Measurements from ENCODE around the gene ARFGEF3. TPM values are rescaled to one million over a fixed set of nuclear protein-coding genes. Genes with fewer than 3 reads are reported as not detected.
A peak's percentile ranks its signal among the peaks of the same experiment; 100 is the strongest.

ARFGEF3 gene
- total RNA-seq, 1 experiment from 2014 or later: 7.8 TPM

DNA sequence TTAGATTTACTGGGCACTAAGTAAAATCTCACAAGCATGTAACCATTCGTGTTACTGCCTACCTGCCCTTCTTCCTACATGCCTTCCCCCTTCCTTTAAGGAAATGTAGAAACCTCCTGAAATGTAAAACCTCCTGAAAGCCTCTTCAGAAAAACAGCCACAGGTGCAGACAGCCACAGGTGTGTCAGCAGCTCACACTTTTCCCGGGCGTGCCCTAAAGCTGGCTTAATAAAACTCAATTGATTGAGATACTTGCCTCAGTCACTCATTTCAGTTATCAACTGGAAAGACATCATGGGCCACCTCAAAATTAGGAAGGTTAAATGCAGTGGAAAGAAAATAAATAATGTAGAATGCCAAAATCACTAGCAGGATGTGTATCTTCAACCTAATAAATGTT, 79.6 kb downstream of the ARFGEF3 start:
- ChIA-PET CTCF (no interaction called here), POLR2A (ENCODE audit: unreplicated experiment) (no interaction called here)
- Histone ChIP-seq H3F3A (ENCODE audit: low read length, unreplicated experiment) (no peaks in the 10 kb centered on the region), H3K9ac (ENCODE audit: low read length) (no peak overlapping the region), H2AFZ (ENCODE audit: low read length) (no peak overlapping the region), H3K27me3 (ENCODE audit: low read length) (no peaks in the 10 kb centered on the region), H3K9me3 (ENCODE audit: low read length) (no peaks in the 10 kb centered on the region), H3K79me2 (ENCODE audit: low read length) (no peaks in the 10 kb centered on the region), H3K4me2 (ENCODE audit: low read length) (no peak overlapping the region), H3K4me1 (ENCODE audit: insufficient read depth, low read length) (peaks cover 6% of the 10 kb centered on the region; the same call in 1 of the 2 replicates), H3K4me3 (ENCODE audit: low read length) (no peak overlapping the region), H3K27ac (ENCODE audit: low read length) (no peak overlapping the region), H3K9me2 (replicated peaks; ENCODE audit: low read length) (no peaks in the 10 kb centered on the region), H3K36me3 (ENCODE audit: low read depth, low read length) (no peaks in the 10 kb centered on the region), H4K20me1 (ENCODE audit: low read length) (no peaks in the 10 kb centered on the region)
- intact Hi-C loops (cut with micrococcal nuclease): no loop called here
- ATAC-seq: no peak
- TF ChIP-seq, protein P1, sequence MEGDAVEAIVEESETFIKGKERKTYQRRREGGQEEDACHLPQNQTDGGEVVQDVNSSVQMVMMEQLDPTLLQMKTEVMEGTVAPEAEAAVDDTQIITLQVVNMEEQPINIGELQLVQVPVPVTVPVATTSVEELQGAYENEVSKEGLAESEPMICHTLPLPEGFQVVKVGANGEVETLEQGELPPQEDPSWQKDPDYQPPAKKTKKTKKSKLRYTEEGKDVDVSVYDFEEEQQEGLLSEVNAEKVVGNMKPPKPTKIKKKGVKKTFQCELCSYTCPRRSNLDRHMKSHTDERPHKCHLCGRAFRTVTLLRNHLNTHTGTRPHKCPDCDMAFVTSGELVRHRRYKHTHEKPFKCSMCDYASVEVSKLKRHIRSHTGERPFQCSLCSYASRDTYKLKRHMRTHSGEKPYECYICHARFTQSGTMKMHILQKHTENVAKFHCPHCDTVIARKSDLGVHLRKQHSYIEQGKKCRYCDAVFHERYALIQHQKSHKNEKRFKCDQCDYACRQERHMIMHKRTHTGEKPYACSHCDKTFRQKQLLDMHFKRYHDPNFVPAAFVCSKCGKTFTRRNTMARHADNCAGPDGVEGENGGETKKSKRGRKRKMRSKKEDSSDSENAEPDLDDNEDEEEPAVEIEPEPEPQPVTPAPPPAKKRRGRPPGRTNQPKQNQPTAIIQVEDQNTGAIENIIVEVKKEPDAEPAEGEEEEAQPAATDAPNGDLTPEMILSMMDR (conservative IDR thresholded peaks at IDR 0.05; ENCODE audit: low read depth, low read length): no peak
- TF ChIP-seq EZH2 (IDR thresholded peaks at IDR 0.05; ENCODE audit: low read length, unreplicated experiment) (no peak), EZH2phosphoT487 (IDR thresholded peaks at IDR 0.05; ENCODE audit: borderline replicate concordance, low read length) (no peak)
- BruUV-seq (replicated peaks): no TSS peak
- DNase-seq: no peak

- H3K27ac ChIP-seq (ENCODE audit: low read length): no peak overlapping the region
- H3K9me2 ChIP-seq (replicated peaks; ENCODE audit: low read length): no peaks in the 10 kb centered on the region
- H3K9me3 ChIP-seq (ENCODE audit: low read length): no peaks in the 10 kb centered on the region
- no peaks in the 10 kb centered on the region for H3K79me2 ChIP-seq (ENCODE audit: low read length)
- DNase-seq: no peak
- no peaks in the 10 kb centered on the region for H3F3A ChIP-seq (ENCODE audit: low read length, unreplicated experiment)
- H3K9ac ChIP-seq (ENCODE audit: low read length): no peak overlapping the region
- H3K4me3 ChIP-seq (ENCODE audit: low read length): no peak overlapping the region
- no peak overlapping the region for H2AFZ ChIP-seq (ENCODE audit: low read length)
- H3K27me3 ChIP-seq (ENCODE audit: low read length): no peaks in the 10 kb centered on the region
- H3K4me2 ChIP-seq (ENCODE audit: low read length): no peak overlapping the region
- peaks cover 6% of the 10 kb centered on the region; the same call in 1 of the 2 replicates for H3K4me1 ChIP-seq (ENCODE audit: insufficient read depth, low read length)
- TF ChIP-seq EZH2phosphoT487 (IDR thresholded peaks at IDR 0.05; ENCODE audit: borderline replicate concordance, low read length) (no peak), EZH2 (IDR thresholded peaks at IDR 0.05; ENCODE audit: low read length, unreplicated experiment) (no peak)
- TF ChIP-seq, protein P1 (conservative IDR thresholded peaks at IDR 0.05; ENCODE audit: low read depth, low read length): no peak
- ATAC-seq: no peak
- no peaks in the 10 kb centered on the region for H4K20me1 ChIP-seq (ENCODE audit: low read length)
- ChIA-PET POLR2A (ENCODE audit: unreplicated experiment) (no interaction called here), CTCF (no interaction called here)
- BruUV-seq (replicated peaks): no TSS peak
- H3K36me3 ChIP-seq (ENCODE audit: low read depth, low read length): no peaks in the 10 kb centered on the region
- intact Hi-C loops (cut with micrococcal nuclease): no loop called here
Observed at GRCh38 chr6:138241934-138242333, 80.2 kb downstream of the ARFGEF3 start.

DNA sequence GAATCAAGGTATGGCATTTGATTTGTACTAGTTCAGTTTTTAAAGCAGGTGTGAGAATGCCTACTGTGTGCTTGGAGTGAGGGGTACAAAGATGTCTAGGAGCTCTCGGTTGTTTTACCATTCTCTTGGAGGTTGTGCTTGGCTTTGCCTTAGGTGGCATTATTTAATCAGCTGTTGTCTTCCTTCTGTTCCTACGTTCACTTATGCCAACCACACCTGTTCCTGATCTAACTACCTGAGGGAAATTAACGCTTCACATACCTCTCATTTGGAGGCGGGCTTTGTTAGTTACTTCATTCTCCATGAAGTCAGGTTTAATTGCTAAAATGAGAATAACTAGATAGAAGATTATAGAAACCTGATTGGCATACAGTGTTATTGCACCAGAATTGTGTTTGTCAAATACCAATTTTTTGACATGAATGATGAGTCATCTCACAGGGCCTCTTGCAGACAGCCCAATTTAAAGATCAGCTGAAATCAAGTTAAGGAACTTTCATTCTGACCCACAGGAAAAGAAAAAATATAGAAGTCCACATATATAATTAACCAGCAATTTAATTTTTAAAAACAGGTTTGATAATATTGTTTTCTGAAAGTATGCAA, 81.4 kb downstream of the ARFGEF3 start:
- intact Hi-C loops (cut with micrococcal nuclease): no loop called here
- Histone ChIP-seq H3K4me1 (ENCODE audit: insufficient read depth, low read length) (peaks cover 6% of the 10 kb centered on the region; the same call in 1 of the 2 replicates), H2AFZ (ENCODE audit: low read length) (no peak overlapping the region), H3K4me2 (ENCODE audit: low read length) (no peak overlapping the region), H3F3A (ENCODE audit: low read length, unreplicated experiment) (no peaks in the 10 kb centered on the region), H3K27ac (ENCODE audit: low read length) (no peak overlapping the region), H3K36me3 (ENCODE audit: low read depth, low read length) (no peaks in the 10 kb centered on the region), H3K27me3 (ENCODE audit: low read length) (no peaks in the 10 kb centered on the region), H4K20me1 (ENCODE audit: low read length) (no peaks in the 10 kb centered on the region), H3K9ac (ENCODE audit: low read length) (no peak overlapping the region), H3K9me3 (ENCODE audit: low read length) (no peaks in the 10 kb centered on the region), H3K4me3 (ENCODE audit: low read length) (no peak overlapping the region), H3K79me2 (ENCODE audit: low read length) (no peaks in the 10 kb centered on the region), H3K9me2 (replicated peaks; ENCODE audit: low read length) (no peaks in the 10 kb centered on the region)
- DNase-seq (peak; percentile 20), ATAC-seq (no peak)
- TF ChIP-seq EZH2phosphoT487 (IDR thresholded peaks at IDR 0.05; ENCODE audit: borderline replicate concordance, low read length): no peak
- TF ChIP-seq EZH2 (IDR thresholded peaks at IDR 0.05; ENCODE audit: low read length, unreplicated experiment): no peak
- TF ChIP-seq, protein P1 (conservative IDR thresholded peaks at IDR 0.05; ENCODE audit: low read depth, low read length): no peak
- BruUV-seq (replicated peaks): no TSS peak
- POLR2A ChIA-PET (ENCODE audit: unreplicated experiment): no interaction called here
- CTCF ChIA-PET: no interaction called here
